GM13976 (cell line): ENCODE data around the gene IGF2BP1.

Experiments
- DNase-seq: peaks from one replicate; pipeline ENCODE4 v3.0.0; 2012; ENCODE audit warnings: low spot score
- CTCF ChIP-seq: IDR thresholded peaks from 2 replicates; pipeline ENCODE4 v1.5.1; 2012; ENCODE audit warnings: borderline replicate concordance, mild to moderate bottlenecking; ENCODE audit not compliant: insufficient read depth; ENCODE audit errors: extremely low read depth, missing control alignments, control extremely low read depth
- in situ Hi-C: fragments of 300-500 bp; cut with MboI; formaldehyde crosslinking; loops from one replicate; pipeline ENCODE4 v1.12.0; 2022; ENCODE audit warnings: low sequenced_read_pairs, mixed read lengths, inconsistent platforms; ENCODE audit not compliant: unreplicated experiment

The IGF2BP1 gene

GRCh38 chr17:48997103-48997826, at the start of gene IGF2BP1:
Gene IGF2BP1 (plus strand): TSS chr17:48997385. CDS start chr17:48997746, 361 bp downstream.
- peak; percentile 64 for DNase-seq
- in situ Hi-C loops, result no loop called here
- TF ChIP-seq CTCF, result no peak

GRCh38 chr17:48951572-48951971, 45.6 kb upstream of the IGF2BP1 start:
- in situ Hi-C loops, result no loop called here
- DNase-seq, result no peak
- TF ChIP-seq CTCF, result no peak

- TF ChIP-seq CTCF, result no peak
- DNase-seq, result peak; percentile 58
- in situ Hi-C loops, result no loop called here
Measured at GRCh38 chr17:48952904-48953303, 44.3 kb upstream of the IGF2BP1 start.

GRCh38 chr17:48954300-48954755, 42.9 kb upstream of the IGF2BP1 start:
- in situ Hi-C loops, result no loop called here
- TF ChIP-seq CTCF, result peak; percentile 17
- peak; percentile 36 for DNase-seq

GRCh38 chr17:48960834-48961515, 36.2 kb upstream of the IGF2BP1 start:
- in situ Hi-C loops, result no loop called here
- no peak for TF ChIP-seq CTCF
- DNase-seq, result no peak

GRCh38 chr17:48961516-48962233, 35.5 kb upstream of the IGF2BP1 start:
- no peak for DNase-seq
- in situ Hi-C loops, result no loop called here
- TF ChIP-seq CTCF, result no peak
